GM12878 (cell line): Measurements from ENCODE around the gene GOPC. TPM values are rescaled to one million over a fixed set of nuclear protein-coding genes. Genes with fewer than 3 reads are reported as not detected.

Experiments used
- CHD1 ChIP-seq: IDR thresholded peaks from 2 replicates; pipeline ENCODE4 v1.6.1; 2012; ENCODE audit warnings: low read depth, low read length, improper control_type of control experiment
- CUX1 ChIP-seq: IDR thresholded peaks from 2 replicates; pipeline ENCODE4 v1.6.1; 2012; ENCODE audit warnings: improper control_type of control experiment, low read depth, low read length; ENCODE audit not compliant: insufficient replicate concordance
- E4F1 ChIP-seq: fragments of 450-650 bp; IDR thresholded peaks from 2 replicates; pipeline ENCODE4 v1.6.1; 2018; ENCODE audit warnings: borderline replicate concordance, mild to moderate bottlenecking; ENCODE audit not compliant: partially characterized antibody
- ETV6 ChIP-seq, 2 experiments: fragments of 450-650 bp in 1 of 2; IDR thresholded peaks in 1 of 2; conservative IDR thresholded peaks in 1 of 2; 2 replicates each; pipeline ENCODE4 v1.6.1; 2014; ENCODE audit warnings: antibody characterized with exemption in 1 of 2, borderline replicate concordance in 1 of 2, low read depth in 1 of 2, mild to moderate bottlenecking in 1 of 2, moderate library complexity in 1 of 2
- EZH2 ChIP-seq: IDR thresholded peaks from 2 replicates; pipeline ENCODE4 v1.6.1; 2012; ENCODE audit warnings: low read depth, mild to moderate bottlenecking, control low read depth, inconsistent platforms, low read length, borderline replicate concordance; ENCODE audit not compliant: control insufficient read depth
- FOXK2 ChIP-seq: fragments of 450-650 bp; IDR thresholded peaks from 2 replicates; pipeline ENCODE4 v1.6.1; 2017; ENCODE audit warnings: mild to moderate bottlenecking, moderate library complexity
- KAT2A ChIP-seq: conservative IDR thresholded peaks from 2 replicates; pipeline ENCODE4 v1.6.1; 2011; ENCODE audit warnings: low read depth, low read length; ENCODE audit not compliant: control insufficient read depth
- MTA2 ChIP-seq: fragments of 450-650 bp; IDR thresholded peaks from 2 replicates; pipeline ENCODE4 v1.6.1; 2016; ENCODE audit warnings: low read depth, mild to moderate bottlenecking, moderate library complexity
- NFXL1 ChIP-seq: fragments of 450-650 bp; IDR thresholded peaks from 2 replicates; pipeline ENCODE4 v1.6.1; 2017; ENCODE audit warnings: antibody characterized with exemption, mild to moderate bottlenecking, borderline replicate concordance
- NKRF ChIP-seq: fragments of 450-650 bp; conservative IDR thresholded peaks from 2 replicates; pipeline ENCODE4 v1.6.1; 2017; ENCODE audit warnings: mild to moderate bottlenecking, moderate library complexity
- REST ChIP-seq: IDR thresholded peaks from 2 replicates; pipeline ENCODE4 v1.6.1; 2012; ENCODE audit warnings: mild to moderate bottlenecking, low read depth, low read length
- TCF12 ChIP-seq: IDR thresholded peaks from 2 replicates; pipeline ENCODE4 v1.6.1; 2011; ENCODE audit warnings: low read depth, mild to moderate bottlenecking, low read length
- ZNF384 ChIP-seq: IDR thresholded peaks from 2 replicates; pipeline ENCODE4 v1.6.1; 2012; ENCODE audit warnings: low read depth, mild to moderate bottlenecking, low read length, improper control_type of control experiment, borderline replicate concordance
- polyA plus RNA-seq, 11 experiments: library from polyadenylated mRNA; depleted of rRNA in 4 of 11; unstranded in 6 of 11; stranded (reverse) in 5 of 11; fragments of >200 nt; fragmentation: Nextera tagmentation in 4 of 11; fragmentation: Illumina TruSeq in 1 of 11; extraction: Ambion mirVana in 4 of 11; extraction: Trizol in 1 of 11; gene quantifications; 1 replicate in 1 of 11; 2 replicates in 10 of 11; pipeline versions ENCODE4 v1.2.1 to v1.2.3, GENCODE V29; 2011 to 2016; ENCODE audit warnings: inconsistent platforms in 2 of 11, missing spikeins in 2 of 11, low read depth in 1 of 11
- total RNA-seq, 4 experiments: library from RNA; depleted of rRNA in 3 of 4; stranded (reverse); fragments of >200 nt in 3 of 4; fragmentation: Illumina TruSeq in 1 of 4; extraction: Trizol in 1 of 4; gene quantifications; 2 replicates each; pipeline versions ENCODE4 v1.2.1 to v1.2.3, GENCODE V29; 2013 to 2021

The GOPC gene
- total and polyA plus RNA-seq, 10 of the 15 experiments (the other 5 are each of a cell fraction or from before 2014, with no cell fraction given): 5.8 to 28.5 (median 18.0) TPM

- TF ChIP-seq E4F1: no peak
- no peak for TF ChIP-seq FOXK2
- no peak for TF ChIP-seq NFXL1
- TF ChIP-seq MTA2: no peak
- TF ChIP-seq EZH2: no peak
- TF ChIP-seq CHD1: no peak
- no peak for TF ChIP-seq ZNF384
- 0 out of 2 replicates have a peak, but pooled peaks have one; percentile 38 for TF ChIP-seq TCF12
- no peak for TF ChIP-seq ETV6 (conservative IDR thresholded peaks at IDR 0.05 in 1 of 2, IDR thresholded peaks at IDR 0.05 in 1 of 2; ENCODE audit: borderline replicate concordance in 1 of 2, low read depth in 1 of 2)
- no peak for TF ChIP-seq CUX1
- no peak for TF ChIP-seq REST
- no peak for TF ChIP-seq NKRF
- TF ChIP-seq KAT2A: no peak
Observed at GRCh38 chr6:117605169-117605826, 3.0 kb upstream of the GOPC start (continued).
